Iris pigment epithelial cell (primary cell): Measurements from ENCODE around the gene SETD2.
A peak's percentile ranks its signal among the peaks of the same experiment; 100 is the strongest.

Source experiments
- DNase-seq: peaks from one replicate; pipeline ENCODE4 v3.0.0-alpha.2; 2011; ENCODE audit warnings: low read depth

The SETD2 gene

GRCh38 chr3:46984591-46985459 lies 179.1 kb downstream of the SETD2 start:
- DNase-seq: no peak

- no peak for DNase-seq
These were observed 181.4 kb downstream of the SETD2 start for GRCh38 chr3:46982546-46982945.

GRCh38 chr3:46981932-46982471 lies 181.9 kb downstream of the SETD2 start:
- DNase-seq: no peak

GRCh38 chr3:46979958-46980497 lies 183.9 kb downstream of the SETD2 start:
- DNase-seq: no peak

- peak; percentile 92 for DNase-seq
These were observed 184.6 kb downstream of the SETD2 start, which contains the start of gene NBEAL2 for GRCh38 chr3:46978985-46979944. Gene NBEAL2, plus strand, starts transcription at chr3:46979666. Its CDS starts 196 bp downstream, at chr3:46979862.

GRCh38 chr3:46978381-46978780 lies 185.5 kb downstream of the SETD2 start:
- no peak for DNase-seq

GRCh38 chr3:46977811-46978195 lies 186.1 kb downstream of the SETD2 start:
- no peak for DNase-seq

GRCh38 chr3:46976326-46977190 lies 187.4 kb downstream of the SETD2 start, which contains the start of gene CCDC12:
Gene CCDC12, minus strand, starts transcription at chr3:46976745. Its CDS starts 13 bp downstream, at chr3:46976732.
- peak; percentile 99 for DNase-seq

GRCh38 chr3:46974421-46975171 lies 189.3 kb downstream of the SETD2 start:
- no peak for DNase-seq

- DNase-seq: no peak
These were observed 191.5 kb downstream of the SETD2 start for GRCh38 chr3:46972396-46972795.

- DNase-seq: no peak
These were observed 192.2 kb downstream of the SETD2 start for GRCh38 chr3:46971742-46972141.

GRCh38 chr3:46971151-46971550 lies 192.8 kb downstream of the SETD2 start:
- no peak for DNase-seq

GRCh38 chr3:46970391-46971091 lies 193.4 kb downstream of the SETD2 start:
- no peak for DNase-seq

GRCh38 chr3:46968783-46969428 lies 195.0 kb downstream of the SETD2 start:
- DNase-seq: no peak

- no peak for DNase-seq
These were observed 197.1 kb downstream of the SETD2 start for GRCh38 chr3:46966811-46967210.
